ENCODE data around the gene SPIC.
"Not testable (repeated sequence)": the region's sequence is repeated elsewhere in the genome, so short reads cannot be mapped to it uniquely, and the experiment has no call there.

The SPIC gene

GRCh38 chr12:101474711-101475386, at the start of gene SPIC:
Gene SPIC, plus strand, starts transcription at chr12:101475336. Its CDS starts 1,569 bp downstream, at chr12:101476905.
- DNase-seq (ENCODE audit: low read depth): no peak

- DNase-seq (ENCODE audit: low read depth): no peak
Observed at GRCh38 chr12:101430456-101430855, 44.7 kb upstream of the SPIC start.

GRCh38 chr12:101436136-101436535, 39.0 kb upstream of the SPIC start:
- DNase-seq (ENCODE audit: low read depth): no peak

GRCh38 chr12:101439236-101439635, 35.9 kb upstream of the SPIC start:
- DNase-seq (ENCODE audit: low read depth): no peak

- DNase-seq (ENCODE audit: low read depth): no peak
Observed at GRCh38 chr12:101441461-101442224, 33.5 kb upstream of the SPIC start.

GRCh38 chr12:101455685-101456084, 19.5 kb upstream of the SPIC start:
- DNase-seq (ENCODE audit: low read depth): no peak

GRCh38 chr12:101459642-101460346, 15.3 kb upstream of the SPIC start:
- DNase-seq (ENCODE audit: low read depth): peak; percentile 53

GRCh38 chr12:101468948-101469347, 6.2 kb upstream of the SPIC start:
- DNase-seq (ENCODE audit: low read depth): no peak

GRCh38 chr12:101470939-101471338, 4.2 kb upstream of the SPIC start:
- DNase-seq (ENCODE audit: low read depth): no peak

GRCh38 chr12:101471878-101472277, 3.3 kb upstream of the SPIC start:
- DNase-seq (ENCODE audit: low read depth): not testable (repeated sequence)

GRCh38 chr12:101474248-101474647, 888 bp upstream of the SPIC start:
- no peak for DNase-seq (ENCODE audit: low read depth)

GRCh38 chr12:101475751-101476305, 692 bp downstream of the SPIC start:
- DNase-seq (ENCODE audit: low read depth): no peak

GRCh38 chr12:101480849-101481248, 5.7 kb downstream of the SPIC start:
- no peak for DNase-seq (ENCODE audit: low read depth)

- no peak for DNase-seq (ENCODE audit: low read depth)
Observed at GRCh38 chr12:101485021-101485420, 9.9 kb downstream of the SPIC start.

- DNase-seq (ENCODE audit: low read depth): no peak
Observed at GRCh38 chr12:101488469-101488868, 13.3 kb downstream of the SPIC start.

GRCh38 chr12:101490286-101490920, 15.3 kb downstream of the SPIC start:
- DNase-seq (ENCODE audit: low read depth): no peak

- no peak for DNase-seq (ENCODE audit: low read depth)
Observed at GRCh38 chr12:101491329-101491728, 16.2 kb downstream of the SPIC start.

- no peak for DNase-seq (ENCODE audit: low read depth)
Observed at GRCh38 chr12:101493556-101493955, 18.4 kb downstream of the SPIC start.

GRCh38 chr12:101498252-101498651, 23.1 kb downstream of the SPIC start:
- DNase-seq (ENCODE audit: low read depth): no peak

- DNase-seq (ENCODE audit: low read depth): no peak
Observed at GRCh38 chr12:101501410-101501995, 26.4 kb downstream of the SPIC start.

GRCh38 chr12:101521136-101521535, 46.0 kb downstream of the SPIC start:
- no peak for DNase-seq (ENCODE audit: low read depth)

GRCh38 chr12:101527682-101528081, 52.5 kb downstream of the SPIC start:
- no peak for DNase-seq (ENCODE audit: low read depth)

All from fibroblast of the conjunctiva (primary cell).